ENCODE results near the gene SDCBP2. TPM values are rescaled to one million over a fixed set of nuclear protein-coding genes. Genes with fewer than 3 reads are reported as not detected.

The SDCBP2 gene
- total and polyA plus RNA-seq, 2 of the 13 experiments (the other 11 are each of a cell fraction or from before 2014, with no cell fraction given), result 1.2 to 2.4 TPM

DNA sequence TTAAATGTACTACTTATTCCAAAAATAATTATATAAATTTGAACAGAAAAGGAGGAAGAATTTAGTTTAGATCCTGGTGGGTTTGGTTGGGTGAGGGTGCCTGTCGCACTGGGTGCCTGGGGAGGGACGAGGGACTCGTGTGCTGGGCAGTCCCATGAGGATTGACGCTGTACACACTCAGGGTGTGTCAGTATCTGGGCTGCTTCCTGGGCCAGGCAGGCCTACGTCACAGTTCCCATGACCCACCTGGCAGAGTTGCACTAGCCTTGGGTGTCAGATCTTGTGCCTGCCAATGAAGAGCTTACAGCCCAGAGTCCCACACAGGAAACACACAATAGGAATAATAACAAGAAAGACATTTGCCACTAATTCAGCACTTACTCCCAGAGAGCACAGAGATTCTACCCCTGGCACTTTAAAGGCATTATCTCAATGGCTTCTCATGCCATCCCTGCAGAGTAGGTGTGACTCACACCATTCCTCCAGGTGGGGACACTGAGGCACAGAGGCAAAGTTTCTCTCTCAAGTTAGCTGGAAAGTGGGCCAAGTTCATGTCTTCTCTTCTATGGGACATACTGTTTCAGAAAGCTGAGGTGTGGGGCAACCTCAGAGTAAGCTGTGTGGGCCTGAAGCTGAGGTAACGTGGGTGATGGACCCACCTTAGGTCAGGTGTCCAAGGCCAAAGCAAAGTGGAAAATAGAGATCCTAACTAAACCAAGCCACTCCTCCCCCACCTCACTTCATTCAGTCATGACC lies 1.3 kb upstream of the SDCBP2 start (continued):
- TF ChIP-seq, protein P1, sequence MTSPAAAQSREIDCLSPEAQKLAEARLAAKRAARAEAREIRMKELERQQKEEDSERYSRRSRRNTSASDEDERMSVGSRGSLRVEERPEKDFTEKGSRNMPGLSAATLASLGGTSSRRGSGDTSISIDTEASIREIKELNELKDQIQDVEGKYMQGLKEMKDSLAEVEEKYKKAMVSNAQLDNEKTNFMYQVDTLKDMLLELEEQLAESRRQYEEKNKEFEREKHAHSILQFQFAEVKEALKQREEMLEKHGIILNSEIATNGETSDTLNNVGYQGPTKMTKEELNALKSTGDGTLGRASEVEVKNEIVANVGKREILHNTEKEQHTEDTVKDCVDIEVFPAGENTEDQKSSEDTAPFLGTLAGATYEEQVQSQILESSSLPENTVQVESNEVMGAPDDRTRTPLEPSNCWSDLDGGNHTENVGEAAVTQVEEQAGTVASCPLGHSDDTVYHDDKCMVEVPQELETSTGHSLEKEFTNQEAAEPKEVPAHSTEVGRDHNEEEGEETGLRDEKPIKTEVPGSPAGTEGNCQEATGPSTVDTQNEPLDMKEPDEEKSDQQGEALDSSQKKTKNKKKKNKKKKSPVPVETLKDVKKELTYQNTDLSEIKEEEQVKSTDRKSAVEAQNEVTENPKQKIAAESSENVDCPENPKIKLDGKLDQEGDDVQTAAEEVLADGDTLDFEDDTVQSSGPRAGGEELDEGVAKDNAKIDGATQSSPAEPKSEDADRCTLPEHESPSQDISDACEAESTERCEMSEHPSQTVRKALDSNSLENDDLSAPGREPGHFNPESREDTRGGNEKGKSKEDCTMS (CRISPR knock-in tag; conservative IDR thresholded peaks at IDR 0.05), result no peak
- TF ChIP-seq SALL2 (CRISPR knock-in tag; IDR thresholded peaks at IDR 0.05), result no peak
- TF ChIP-seq FOXO1 (CRISPR knock-in tag; IDR thresholded peaks at IDR 0.05), result no peak
- no peak for TF ChIP-seq DMAP1 (CRISPR knock-in tag; IDR thresholded peaks at IDR 0.05)
- TF ChIP-seq NFRKB (IDR thresholded peaks at IDR 0.05), result no peak

DNA sequence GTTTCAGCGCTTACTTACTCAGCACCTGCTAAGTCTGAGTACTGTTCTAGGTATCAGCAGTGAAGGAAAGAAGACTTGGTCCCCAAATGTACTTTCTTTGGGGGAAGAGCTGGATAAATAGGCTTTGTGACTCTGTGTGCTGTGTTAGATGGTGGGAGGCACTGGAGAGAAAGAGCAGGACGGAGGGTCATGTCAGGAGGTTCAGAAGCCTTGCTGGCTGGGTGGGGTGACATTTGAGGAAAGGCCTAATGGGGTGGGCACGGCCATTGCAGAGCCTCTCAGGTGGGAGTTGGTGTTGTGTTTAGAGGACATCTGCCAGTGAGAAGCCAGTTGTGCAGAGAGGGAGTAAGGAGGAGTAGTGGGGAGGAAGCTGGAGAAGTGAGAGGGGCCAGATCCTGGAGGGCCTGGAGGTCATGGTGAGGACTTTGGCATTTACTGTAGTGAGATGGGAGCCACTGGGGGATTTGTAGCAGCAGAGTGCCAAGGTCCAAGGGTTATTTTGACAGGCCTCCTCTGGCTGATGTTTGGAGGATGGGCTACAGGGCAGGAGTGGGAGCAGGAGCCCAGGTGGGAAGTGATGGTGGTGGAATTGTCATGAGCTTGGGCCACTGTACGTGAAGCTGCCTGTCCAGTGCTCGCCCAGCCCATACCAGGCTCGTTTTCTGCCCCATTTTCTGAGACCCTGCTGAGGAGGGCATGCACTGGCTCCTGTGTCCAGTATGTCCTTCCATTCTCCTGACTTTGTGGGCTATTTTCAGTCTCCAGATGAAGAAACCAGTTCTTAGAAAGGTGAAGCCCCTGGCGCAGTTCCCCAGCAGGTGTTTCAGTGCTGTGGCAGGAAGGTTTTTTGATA lies 886 bp downstream of the SDCBP2 start:
- Histone ChIP-seq H3K9me3 (ENCODE audit: low read length) (no peaks in the 10 kb centered on the region), H3K4me3 (replicated peaks in 1 of 3; ENCODE audit: insufficient read depth in 1 of 3, low read depth in 2 of 3, low read length in 3 of 3) (peak overlapping the region in 2 of 3 experiments; percentile 3 to 43; a peak in 4 of 6 replicates), H4K20me1 (ENCODE audit: insufficient read depth, low read length) (peaks cover 18% of the 10 kb centered on the region; the same call in 1 of the 2 replicates), H3K27ac (ENCODE audit: extremely low read length, insufficient read depth, low read length) (peak overlapping the region; percentile 98), H2AFZ (ENCODE audit: low read length) (no peak overlapping the region), H3K79me2 (ENCODE audit: insufficient read depth, low read length) (peaks cover 50% of the 10 kb centered on the region), H3K36me3 (replicated peaks in 1 of 2; ENCODE audit: control insufficient read depth in 1 of 2, insufficient read depth in 2 of 2, low read length in 2 of 2) (peaks cover 6 to 9% of the 10 kb centered on the region in 2 experiments; a peak in 3 of 5 replicates), H3K4me1 (ENCODE audit: insufficient read depth, low read length) (peaks cover 60% of the 10 kb centered on the region), H3K4me2 (ENCODE audit: low read depth, low read length) (peak overlapping the region; percentile 98), H3K27me3 (ENCODE audit: control insufficient read depth in 1 of 2, insufficient read depth in 2 of 2, low read length in 2 of 2) (no peaks in the 10 kb centered on the region; a peak in 1 of 5 replicates), H3K9ac (ENCODE audit: insufficient read depth, low read depth, low read length) (peak overlapping the region; percentile 100)
- no TSS peak for BruUV-seq (replicated peaks)
- intact Hi-C loops (cut with micrococcal nuclease; ENCODE audit: unreplicated experiment) (loop anchor here (1.0 to 5.0 kb wide), 2 partner anchors 34 to 142 kb away; no protein-coding TSS in a partner anchor), in situ Hi-C loops (cut with HindIII; ENCODE audit: extremely low pct_ligation_motif_present, low pct_unique_long_range_greater_than_20kb) (no loop called here)
- FAIRE-seq (peak; percentile 96), ATAC-seq (peak; percentile 81), DNase-seq (ENCODE audit: low spot score) (peak; percentile 79)
- 56% methylated on average over 7 of the region's 7 CpGs for WGBS (ENCODE audit: low lambda C conversion rate)
- ChIA-PET POLR2A (interaction anchor here (0.9 to 3.4 kb wide), 10 partner anchors 8 to 140 kb away, joined by 3 to 15 read pairs (median 4); partner anchors contain the start of gene FKBP1A), CTCF (ENCODE audit: low intra/inter-chr PET ratio, low total read pairs) (no interaction called here)
- TF ChIP-seq POLR2A (IDR thresholded peaks at IDR 0.05; ENCODE audit: insufficient read depth in 1 of 2, low read depth in 2 of 2, low read length in 2 of 2) (peak; percentile 31 to 48; a peak in 3 of 4 replicates), ZFYVE20 (CRISPR knock-in tag; IDR thresholded peaks at IDR 0.05; ENCODE audit: borderline replicate concordance, low read depth) (no peak), CBX1 (IDR thresholded peaks at IDR 0.05; ENCODE audit: low read depth) (peak; percentile 74), SOX13 (IDR thresholded peaks at IDR 0.05) (no peak), SOX13 (CRISPR knock-in tag; conservative IDR thresholded peaks at IDR 0.05 in 1 of 2, IDR thresholded peaks at IDR 0.05 in 1 of 2) (peak in 1 of 2 experiments; percentile 66; a peak in 2 of 4 replicates), ZNF331 (CRISPR knock-in tag; IDR thresholded peaks at IDR 0.05) (peak; percentile 11; the same call in 1 of the 2 replicates), ATF7 (IDR thresholded peaks at IDR 0.05) (no peak), ATF7 (CRISPR knock-in tag; IDR thresholded peaks at IDR 0.05) (peak; percentile 75; the same call in 1 of the 2 replicates), ERF (CRISPR knock-in tag; IDR thresholded peaks at IDR 0.05) (peak; percentile 78), WIZ (CRISPR knock-in tag; IDR thresholded peaks at IDR 0.05) (peak; percentile 89; the same call in 1 of the 2 replicates)
- TF ChIP-seq, protein P2, sequence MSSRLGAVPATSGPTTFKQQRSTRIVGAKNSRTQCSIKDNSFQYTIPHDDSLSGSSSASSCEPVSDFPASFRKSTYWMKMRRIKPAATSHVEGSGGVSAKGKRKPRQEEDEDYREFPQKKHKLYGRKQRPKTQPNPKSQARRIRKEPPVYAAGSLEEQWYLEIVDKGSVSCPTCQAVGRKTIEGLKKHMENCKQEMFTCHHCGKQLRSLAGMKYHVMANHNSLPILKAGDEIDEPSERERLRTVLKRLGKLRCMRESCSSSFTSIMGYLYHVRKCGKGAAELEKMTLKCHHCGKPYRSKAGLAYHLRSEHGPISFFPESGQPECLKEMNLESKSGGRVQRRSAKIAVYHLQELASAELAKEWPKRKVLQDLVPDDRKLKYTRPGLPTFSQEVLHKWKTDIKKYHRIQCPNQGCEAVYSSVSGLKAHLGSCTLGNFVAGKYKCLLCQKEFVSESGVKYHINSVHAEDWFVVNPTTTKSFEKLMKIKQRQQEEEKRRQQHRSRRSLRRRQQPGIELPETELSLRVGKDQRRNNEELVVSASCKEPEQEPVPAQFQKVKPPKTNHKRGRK (CRISPR knock-in tag; IDR thresholded peaks at IDR 0.05), result no peak
- TF ChIP-seq, protein P3, sequence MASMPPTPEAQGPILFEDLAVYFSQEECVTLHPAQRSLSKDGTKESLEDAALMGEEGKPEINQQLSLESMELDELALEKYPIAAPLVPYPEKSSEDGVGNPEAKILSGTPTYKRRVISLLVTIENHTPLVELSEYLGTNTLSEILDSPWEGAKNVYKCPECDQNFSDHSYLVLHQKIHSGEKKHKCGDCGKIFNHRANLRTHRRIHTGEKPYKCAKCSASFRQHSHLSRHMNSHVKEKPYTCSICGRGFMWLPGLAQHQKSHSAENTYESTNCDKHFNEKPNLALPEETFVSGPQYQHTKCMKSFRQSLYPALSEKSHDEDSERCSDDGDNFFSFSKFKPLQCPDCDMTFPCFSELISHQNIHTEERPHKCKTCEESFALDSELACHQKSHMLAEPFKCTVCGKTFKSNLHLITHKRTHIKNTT (CRISPR knock-in tag; IDR thresholded peaks at IDR 0.05), result no peak
